Superior temporal gyrus (tissue), 1 donor: Measurements from ENCODE around the gene WFDC9.
"Not testable (repeated sequence)": the region's sequence is repeated elsewhere in the genome, so short reads cannot be mapped to it uniquely, and the experiment has no call there.

ENCODE experiments used
- DNase-seq: peaks from one replicate; pipeline ENCODE4 v3.0.0-alpha.2; 2016; ENCODE audit errors: extremely low spot score

Gene WFDC9

DNA sequence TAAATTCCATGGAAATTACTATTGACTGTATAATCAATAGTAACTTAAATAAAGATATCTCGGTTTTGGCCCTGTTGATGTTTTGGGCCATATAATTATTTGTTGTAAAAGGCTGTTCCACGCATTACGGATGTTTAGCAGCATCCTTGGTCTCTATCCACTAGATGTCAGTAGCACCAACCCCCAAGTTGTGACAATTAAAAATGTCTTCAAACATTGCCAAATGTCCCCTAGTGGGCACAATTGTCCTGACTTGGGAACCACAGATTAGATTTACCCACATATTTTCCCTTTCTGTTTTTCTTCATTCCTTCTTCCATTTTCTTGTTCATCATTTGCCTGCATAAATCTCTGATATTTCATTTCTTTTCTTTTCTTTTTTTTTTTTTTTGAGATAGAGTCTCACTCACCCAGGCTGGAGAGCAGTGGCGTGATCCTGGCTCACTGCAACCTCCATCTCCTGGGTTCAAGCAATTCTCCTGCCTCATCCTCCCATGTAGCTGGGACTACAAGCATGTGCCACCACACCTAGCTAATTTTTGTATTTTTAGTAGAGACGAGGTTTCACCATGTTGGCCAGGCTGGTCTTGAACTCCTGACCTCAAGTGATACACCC is 38.4 kb downstream of the WFDC9 start:
- peak; percentile 55 for DNase-seq

GRCh38 chr20:45589725-45590124 is 41.4 kb downstream of the WFDC9 start:
- peak; percentile 19 for DNase-seq

- DNase-seq, result no peak
Measured at GRCh38 chr20:45588800-45589199, 42.3 kb downstream of the WFDC9 start.

GRCh38 chr20:45585986-45586385 is 45.1 kb downstream of the WFDC9 start:
- DNase-seq, result not testable (repeated sequence)

DNA sequence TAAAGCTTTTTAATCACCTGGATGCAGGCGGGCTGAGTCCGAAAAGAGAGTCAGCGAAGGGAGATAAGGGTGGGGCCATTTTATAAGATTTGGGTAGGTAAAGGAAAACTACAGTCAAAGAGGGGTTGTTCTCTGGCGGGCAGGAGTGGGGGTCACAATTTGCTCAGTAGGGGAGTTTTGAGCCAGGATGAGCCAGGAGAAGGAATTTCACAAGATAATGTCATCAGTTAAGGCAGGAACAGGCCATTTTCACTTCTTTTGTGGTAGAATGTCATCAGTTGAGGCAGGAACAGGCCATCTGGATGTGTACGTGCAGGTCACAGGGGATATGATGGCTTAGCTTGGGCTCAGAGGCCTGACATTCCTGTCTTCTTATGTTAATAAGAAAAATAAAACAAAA is 46.8 kb downstream of the WFDC9 start:
- DNase-seq, result not testable (repeated sequence)

- DNase-seq, result no peak
Measured at GRCh38 chr20:45583502-45583901, 47.6 kb downstream of the WFDC9 start.

DNA sequence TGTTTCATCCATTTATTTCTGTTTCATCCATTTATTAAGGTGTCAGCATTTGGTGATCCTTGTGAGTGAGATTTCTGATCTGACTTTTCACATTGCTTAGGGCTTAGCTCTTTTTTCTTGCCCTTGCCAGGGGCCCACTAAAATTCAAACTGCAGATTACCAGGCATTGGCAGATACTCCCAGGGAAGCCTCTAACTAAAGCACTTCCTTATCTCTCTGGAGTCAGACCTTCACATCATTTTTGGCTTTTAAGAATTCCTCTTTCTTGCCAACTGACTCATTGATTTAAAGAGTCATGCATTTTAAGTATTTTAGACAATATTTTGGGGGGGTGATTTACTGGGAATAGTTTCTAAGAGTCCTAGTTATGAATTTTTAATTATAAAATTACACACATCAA is 49.4 kb downstream of the WFDC9 start:
- no peak for DNase-seq

DNA sequence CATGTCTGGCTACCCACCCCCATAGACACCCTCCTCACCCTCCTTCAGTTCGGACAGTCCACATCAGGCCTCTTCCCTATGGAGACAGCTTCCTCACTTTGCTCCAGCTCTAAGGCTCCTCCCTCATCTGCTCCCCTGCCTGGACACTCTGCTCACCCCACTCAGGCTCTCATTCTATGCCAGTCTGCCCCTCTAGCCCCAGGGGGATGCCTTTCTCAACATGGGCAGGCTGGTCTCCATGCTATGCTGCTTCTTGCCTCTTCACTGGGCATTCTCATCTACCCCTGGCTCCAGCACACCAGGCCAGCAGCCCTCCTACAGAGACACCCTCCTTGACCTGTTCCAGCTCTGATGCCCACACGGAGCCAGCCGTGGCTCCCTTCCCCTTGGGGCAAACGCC is 51.9 kb downstream of the WFDC9 start, which contains the start of gene WFDC8:
Gene WFDC8 (minus strand): TSS at position 101 of the 400 bp plus-strand sequence. CDS start 37 bp downstream, at position 64.
- DNase-seq, result no peak

- no peak for DNase-seq
Measured at GRCh38 chr20:45578231-45578630, 52.9 kb downstream of the WFDC9 start.

- DNase-seq, result no peak
Measured at GRCh38 chr20:45576995-45577394, 54.1 kb downstream of the WFDC9 start.

GRCh38 chr20:45575931-45576330 is 55.2 kb downstream of the WFDC9 start:
- DNase-seq, result no peak

DNA sequence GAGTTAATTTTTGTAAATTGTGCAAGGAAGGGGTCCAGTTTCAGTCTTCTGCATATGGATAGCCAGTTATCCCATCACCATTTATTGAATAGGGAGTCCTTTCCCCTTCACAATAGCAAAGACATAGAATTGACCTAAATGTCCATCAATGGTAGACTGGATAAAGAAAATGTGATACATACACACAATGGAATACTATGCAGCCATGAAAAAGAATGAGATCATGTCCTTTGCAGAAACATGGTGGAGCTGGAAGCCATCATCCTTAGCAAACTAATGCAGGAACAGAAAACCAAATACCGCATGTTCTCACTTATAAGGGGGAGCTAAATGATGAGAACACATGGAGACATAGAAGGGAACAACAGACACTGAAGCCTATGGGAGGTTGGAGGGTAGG is 61.4 kb downstream of the WFDC9 start:
- DNase-seq, result not testable (repeated sequence)

GRCh38 chr20:45564760-45565276 is 66.3 kb downstream of the WFDC9 start:
- DNase-seq, result no peak
